Fibroblast of lung (primary cell): ENCODE measurements around the gene CBFA2T3. TPM values are rescaled to one million over a fixed set of nuclear protein-coding genes. Genes with fewer than 3 reads are reported as not detected.
A peak's percentile ranks its signal among the peaks of the same experiment; 100 is the strongest.

Source experiments
- DNase-seq, 2 donors: peaks; one replicate each; pipeline versions ENCODE4 v3.0.0 to v3.0.0-alpha.2; 2010; ENCODE audit warnings: low read depth in 2 of 2
- H2AFZ ChIP-seq: 2 replicates; pipeline ENCODE4 v1.5.1; 2012; ENCODE audit warnings: low read length, control low read depth, inconsistent platforms
- H3K27ac ChIP-seq: 2 replicates; pipeline ENCODE4 v1.5.1; 2011; ENCODE audit warnings: low read length, control low read depth; ENCODE audit not compliant: insufficient read depth
- H3K27me3 ChIP-seq: 2 replicates; pipeline ENCODE4 v1.5.1; 2011; ENCODE audit warnings: mild to moderate bottlenecking, low read length; ENCODE audit not compliant: control insufficient read depth, insufficient read depth
- H3K36me3 ChIP-seq: 2 replicates; pipeline ENCODE4 v1.5.1; 2011; ENCODE audit warnings: low read length; ENCODE audit not compliant: control insufficient read depth, insufficient read depth
- H3K4me1 ChIP-seq: 2 replicates; pipeline ENCODE4 v1.5.1; 2011; ENCODE audit warnings: low read length; ENCODE audit not compliant: control insufficient read depth, insufficient read depth; ENCODE audit errors: extremely low read depth
- H3K4me2 ChIP-seq: 2 replicates; pipeline ENCODE4 v1.5.1; 2011; ENCODE audit warnings: low read length, control low read depth; ENCODE audit not compliant: insufficient read depth; ENCODE audit errors: extremely low read depth
- H3K4me3 ChIP-seq, 4 experiments: fragments of 200-600 bp in 1 of 4; sonication (generic) in 1 of 4; replicated peaks in 1 of 4; 2 replicates each; pipeline ENCODE4 v1.5.1; 2011 to 2016; ENCODE audit warnings: low read length in 4 of 4, low read depth in 3 of 4, mild to moderate bottlenecking in 3 of 4, control low read depth in 2 of 4, inconsistent platforms in 1 of 4, mixed read lengths in 1 of 4; ENCODE audit not compliant: insufficient read depth in 1 of 4; ENCODE audit errors: control extremely low read depth in 1 of 4
- H3K79me2 ChIP-seq: 2 replicates; pipeline ENCODE4 v1.5.1; 2012; ENCODE audit warnings: mild to moderate bottlenecking, low read length, inconsistent platforms; ENCODE audit not compliant: control insufficient read depth, insufficient read depth
- H3K9ac ChIP-seq: 2 replicates; pipeline ENCODE4 v1.5.1; 2011; ENCODE audit warnings: mild to moderate bottlenecking, low read length, control low read depth; ENCODE audit not compliant: insufficient read depth
- H3K9me3 ChIP-seq: 2 replicates; pipeline ENCODE4 v1.5.1; 2012; ENCODE audit warnings: low read depth, low read length; ENCODE audit not compliant: control insufficient read depth, insufficient read depth
- H4K20me1 ChIP-seq: 2 replicates; pipeline ENCODE4 v1.5.1; 2011; ENCODE audit warnings: low read length; ENCODE audit not compliant: control insufficient read depth, insufficient read depth; ENCODE audit errors: extremely low read depth
- EZH2 ChIP-seq: IDR thresholded peaks from 2 replicates; pipeline ENCODE4 v1.5.1; 2012; ENCODE audit warnings: low read length, control low read depth, mild to moderate bottlenecking; ENCODE audit errors: missing control alignments
- polyA plus RNA-seq, 2 donors: library from polyadenylated mRNA; depleted of rRNA in 1 of 2; stranded (reverse) in 1 of 2; unstranded in 1 of 2; fragments of >200 nt; gene quantifications; 2 replicates each; pipeline ENCODE4 v1.2.1, GENCODE V29; 2011 to 2012; ENCODE audit warnings: missing spikeins in 1 of 2
- total RNA-seq: library from RNA; depleted of rRNA; stranded (reverse); fragments of >200 nt; gene quantifications from 2 replicates; pipeline ENCODE4 v1.2.1, GENCODE V29; 2014
- TF ChIP-seq, protein P1 (sequence below), 2 donors: IDR thresholded peaks in 1 of 2; conservative IDR thresholded peaks in 1 of 2; 1 replicate in 1 of 2; 2 replicates in 1 of 2; pipeline ENCODE4 v1.5.1; 2011 to 2012; ENCODE audit warnings: low read length in 2 of 2, control low read depth in 1 of 2, inconsistent platforms in 1 of 2, low read depth in 1 of 2, mild to moderate bottlenecking in 1 of 2

The CBFA2T3 gene
- total and polyA plus RNA-seq, 2 donors (not counting 1 experiment from before 2014, with no cell fraction given) = under 0.01 to 0.05 TPM

DNA sequence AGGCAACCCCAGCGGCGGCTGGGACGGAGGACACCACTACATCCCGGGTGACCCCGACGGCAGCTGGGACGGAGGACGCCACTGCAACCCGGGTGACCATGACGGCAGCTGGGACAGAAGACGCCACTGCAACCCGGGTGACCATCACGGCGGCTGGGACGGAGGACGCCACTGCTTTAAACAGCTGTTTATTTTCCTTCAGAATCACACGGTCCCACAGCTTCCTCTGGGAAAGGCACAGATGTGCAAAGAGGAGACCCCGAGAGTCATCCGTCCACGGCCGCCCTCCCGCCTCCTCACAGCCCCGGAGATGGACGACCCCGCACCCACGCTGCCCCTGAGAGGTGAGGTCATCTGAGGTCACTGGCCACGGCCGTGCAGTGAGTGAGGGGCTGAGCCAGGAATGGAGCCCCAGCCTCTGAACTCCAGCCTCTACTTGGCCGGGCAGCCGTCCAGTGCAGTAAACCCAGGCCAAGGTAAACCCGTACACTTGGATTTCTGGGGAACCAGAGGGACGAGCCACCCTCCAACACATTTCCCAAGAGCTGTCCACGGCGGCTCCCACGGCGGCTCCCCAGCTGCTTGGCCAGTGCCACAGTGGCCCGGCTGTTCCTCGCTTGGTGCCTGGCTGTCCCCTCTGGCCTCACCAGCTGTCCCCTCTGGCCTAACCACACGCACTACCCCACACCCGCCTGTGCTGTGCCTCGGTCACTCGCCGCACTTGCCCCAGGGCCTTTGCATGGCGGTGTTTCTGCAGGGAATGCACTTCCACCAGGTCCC lies 67.4 kb downstream of the CBFA2T3 start:
- Histone ChIP-seq H2AFZ (no peak overlapping the region), H3K79me2 (no peaks in the 10 kb centered on the region), H3K9me3 (no peaks in the 10 kb centered on the region), H3K27me3 (peaks cover 17% of the 10 kb centered on the region), H3K9ac (no peak overlapping the region), H3K27ac (no peak overlapping the region), H4K20me1 (no peaks in the 10 kb centered on the region), H3K4me2 (no peak overlapping the region), H3K4me1 (no peaks in the 10 kb centered on the region), H3K4me3 (no peak overlapping the region), H3K36me3 (no peaks in the 10 kb centered on the region)
- TF ChIP-seq, protein P1, sequence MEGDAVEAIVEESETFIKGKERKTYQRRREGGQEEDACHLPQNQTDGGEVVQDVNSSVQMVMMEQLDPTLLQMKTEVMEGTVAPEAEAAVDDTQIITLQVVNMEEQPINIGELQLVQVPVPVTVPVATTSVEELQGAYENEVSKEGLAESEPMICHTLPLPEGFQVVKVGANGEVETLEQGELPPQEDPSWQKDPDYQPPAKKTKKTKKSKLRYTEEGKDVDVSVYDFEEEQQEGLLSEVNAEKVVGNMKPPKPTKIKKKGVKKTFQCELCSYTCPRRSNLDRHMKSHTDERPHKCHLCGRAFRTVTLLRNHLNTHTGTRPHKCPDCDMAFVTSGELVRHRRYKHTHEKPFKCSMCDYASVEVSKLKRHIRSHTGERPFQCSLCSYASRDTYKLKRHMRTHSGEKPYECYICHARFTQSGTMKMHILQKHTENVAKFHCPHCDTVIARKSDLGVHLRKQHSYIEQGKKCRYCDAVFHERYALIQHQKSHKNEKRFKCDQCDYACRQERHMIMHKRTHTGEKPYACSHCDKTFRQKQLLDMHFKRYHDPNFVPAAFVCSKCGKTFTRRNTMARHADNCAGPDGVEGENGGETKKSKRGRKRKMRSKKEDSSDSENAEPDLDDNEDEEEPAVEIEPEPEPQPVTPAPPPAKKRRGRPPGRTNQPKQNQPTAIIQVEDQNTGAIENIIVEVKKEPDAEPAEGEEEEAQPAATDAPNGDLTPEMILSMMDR (conservative IDR thresholded peaks at IDR 0.05 in 1 of 2, IDR thresholded peaks at IDR 0.05 in 1 of 2; ENCODE audit: low read depth in 1 of 2, low read length in 2 of 2) = no peak
- TF ChIP-seq EZH2 = peak; percentile 37
- DNase-seq = no peak

DNA sequence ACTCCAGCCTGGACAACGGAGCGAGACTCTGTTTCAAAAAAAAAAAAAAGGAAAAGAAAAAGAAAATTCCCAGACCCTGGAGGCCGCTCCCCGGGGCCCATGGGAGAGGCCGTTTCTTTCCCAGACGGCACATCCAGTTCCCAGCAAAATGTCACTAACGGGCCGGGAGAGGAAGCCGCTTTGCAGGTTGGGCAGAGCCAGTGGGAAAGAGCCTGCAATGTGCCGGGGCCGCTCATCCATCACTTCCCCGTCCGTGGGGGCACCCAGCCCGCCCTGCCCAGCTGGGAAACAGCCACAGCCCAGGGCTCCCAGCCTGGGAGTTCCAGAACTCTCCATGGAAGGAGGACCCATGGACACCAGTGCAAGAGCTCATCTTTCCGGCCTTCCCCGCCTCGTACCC lies 68.7 kb downstream of the CBFA2T3 start:
- Histone ChIP-seq H2AFZ (no peak overlapping the region), H3K27ac (no peak overlapping the region), H4K20me1 (no peaks in the 10 kb centered on the region), H3K4me2 (no peak overlapping the region), H3K79me2 (no peaks in the 10 kb centered on the region), H3K9ac (no peak overlapping the region), H3K4me1 (no peaks in the 10 kb centered on the region), H3K4me3 (no peak overlapping the region), H3K9me3 (no peaks in the 10 kb centered on the region), H3K27me3 (peaks cover 17% of the 10 kb centered on the region), H3K36me3 (no peaks in the 10 kb centered on the region)
- no peak for DNase-seq
- no peak for TF ChIP-seq EZH2
- TF ChIP-seq, protein P1 (conservative IDR thresholded peaks at IDR 0.05 in 1 of 2, IDR thresholded peaks at IDR 0.05 in 1 of 2; ENCODE audit: low read depth in 1 of 2, low read length in 2 of 2) = no peak

DNA sequence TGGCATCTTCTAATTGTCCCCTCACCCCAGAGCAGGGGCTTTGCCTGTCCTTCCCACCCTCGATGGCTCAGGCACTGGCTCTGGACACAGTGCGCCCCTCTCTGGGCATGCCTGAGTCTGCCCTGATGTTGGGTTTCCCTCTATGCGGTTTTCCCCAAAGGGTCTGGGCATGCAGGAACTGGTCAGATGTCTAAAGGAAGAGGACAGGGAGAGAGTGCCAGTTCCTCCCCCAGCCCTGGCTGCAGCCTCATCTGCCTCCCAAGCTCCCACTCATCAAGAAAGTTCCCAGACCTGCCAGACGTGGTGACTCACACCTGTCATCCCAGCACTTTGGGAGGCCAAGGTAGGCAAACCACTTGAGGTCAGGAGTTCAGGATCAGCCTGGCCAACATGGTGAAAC lies 69.2 kb downstream of the CBFA2T3 start:
- Histone ChIP-seq H3K4me1 (no peaks in the 10 kb centered on the region), H3K9ac (no peak overlapping the region), H3K4me3 (no peak overlapping the region), H3K79me2 (no peaks in the 10 kb centered on the region), H3K27me3 (peaks cover 17% of the 10 kb centered on the region), H3K9me3 (no peaks in the 10 kb centered on the region), H3K4me2 (no peak overlapping the region), H3K27ac (no peak overlapping the region), H4K20me1 (no peaks in the 10 kb centered on the region), H2AFZ (no peak overlapping the region), H3K36me3 (no peaks in the 10 kb centered on the region)
- peak in 1 of 2 donors; percentile 48 for DNase-seq
- no peak for TF ChIP-seq EZH2
- TF ChIP-seq, protein P1 (conservative IDR thresholded peaks at IDR 0.05 in 1 of 2, IDR thresholded peaks at IDR 0.05 in 1 of 2; ENCODE audit: low read depth in 1 of 2, low read length in 2 of 2) = no peak
